Measurements from ENCODE around the gene SPRED3.
A peak's percentile ranks its signal among the peaks of the same experiment; 100 is the strongest.

Gene SPRED3

DNA sequence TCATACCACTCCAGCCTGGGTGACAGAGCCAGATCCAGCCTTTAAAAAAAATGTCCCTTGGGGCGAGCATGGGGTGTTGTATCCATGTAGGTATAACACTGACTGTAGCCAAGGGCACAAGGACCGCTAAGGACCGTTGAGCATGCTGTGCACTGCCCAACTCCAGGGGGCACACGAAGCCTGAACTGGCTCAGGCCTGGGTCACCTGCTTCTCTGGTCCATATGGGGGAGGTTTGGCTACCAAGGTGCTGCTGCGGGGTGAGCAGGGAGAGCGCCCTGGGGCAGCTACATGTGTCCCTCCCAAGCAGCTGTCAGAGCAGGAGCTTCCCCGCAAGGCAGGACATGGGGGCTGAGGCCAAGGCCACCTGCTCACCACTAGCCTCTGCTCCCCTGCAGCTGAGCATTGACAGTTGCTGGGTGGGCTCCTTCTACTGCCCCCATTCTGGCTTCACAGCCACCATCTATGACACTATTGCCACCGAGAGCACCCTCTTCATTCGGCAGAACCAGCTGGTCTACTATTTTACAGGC, 36.6 kb upstream of the SPRED3 start:
- TF ChIP-seq, protein P1, sequence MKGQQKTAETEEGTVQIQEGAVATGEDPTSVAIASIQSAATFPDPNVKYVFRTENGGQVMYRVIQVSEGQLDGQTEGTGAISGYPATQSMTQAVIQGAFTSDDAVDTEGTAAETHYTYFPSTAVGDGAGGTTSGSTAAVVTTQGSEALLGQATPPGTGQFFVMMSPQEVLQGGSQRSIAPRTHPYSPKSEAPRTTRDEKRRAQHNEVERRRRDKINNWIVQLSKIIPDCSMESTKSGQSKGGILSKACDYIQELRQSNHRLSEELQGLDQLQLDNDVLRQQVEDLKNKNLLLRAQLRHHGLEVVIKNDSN (IDR thresholded peaks at IDR 0.05) = no peak
- TF ChIP-seq EP300 (IDR thresholded peaks at IDR 0.05; ENCODE audit: borderline replicate concordance) (no peak), FOXM1 (IDR thresholded peaks at IDR 0.05; ENCODE audit: borderline replicate concordance, low read depth) (no peak), TCF12 (IDR thresholded peaks at IDR 0.05; ENCODE audit: low read depth) (no peak), YY1 (IDR thresholded peaks at IDR 0.05; ENCODE audit: low read depth) (no peak), CEBPB (IDR thresholded peaks at IDR 0.05) (no peak), ZBTB7A (IDR thresholded peaks at IDR 0.05; ENCODE audit: low read depth) (no peak), EGR1 (IDR thresholded peaks at IDR 0.05) (no peak), NFIC (IDR thresholded peaks at IDR 0.05) (no peak), CREB1 (IDR thresholded peaks at IDR 0.05; ENCODE audit: low read depth) (no peak), TEAD4 (IDR thresholded peaks at IDR 0.05) (no peak), TAF1 (IDR thresholded peaks at IDR 0.05; ENCODE audit: low read depth) (no peak), RAD21 (IDR thresholded peaks at IDR 0.05; ENCODE audit: low read depth) (no peak), REST (IDR thresholded peaks at IDR 0.05; ENCODE audit: low read depth) (no peak)
- TF ChIP-seq, protein P2, sequence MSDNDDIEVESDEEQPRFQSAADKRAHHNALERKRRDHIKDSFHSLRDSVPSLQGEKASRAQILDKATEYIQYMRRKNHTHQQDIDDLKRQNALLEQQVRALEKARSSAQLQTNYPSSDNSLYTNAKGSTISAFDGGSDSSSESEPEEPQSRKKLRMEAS (IDR thresholded peaks at IDR 0.05) = no peak

DNA sequence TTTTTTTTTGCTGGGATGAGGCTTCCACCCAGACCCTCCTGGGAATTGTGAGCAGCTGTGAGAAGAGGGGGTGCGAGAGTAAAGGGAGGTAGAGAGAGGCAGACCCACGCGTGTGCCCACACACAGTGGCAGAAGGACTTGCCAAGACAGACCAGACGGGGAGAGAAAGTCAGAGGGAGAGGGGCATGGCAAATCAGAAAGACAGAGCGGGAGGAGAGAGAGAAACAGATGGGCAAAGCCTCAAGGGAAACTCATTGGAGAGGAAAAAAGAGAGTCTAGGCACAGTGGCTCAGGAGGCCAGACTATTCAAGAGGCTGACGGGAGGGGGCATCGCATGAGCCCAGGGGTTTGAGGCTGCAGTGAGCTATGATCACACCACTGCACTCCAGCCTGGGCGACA, 35.9 kb upstream of the SPRED3 start:
- TF ChIP-seq TCF12 (IDR thresholded peaks at IDR 0.05; ENCODE audit: low read depth) = no peak
- TF ChIP-seq, protein P1 (IDR thresholded peaks at IDR 0.05) = no peak
- TF ChIP-seq, protein P2 (IDR thresholded peaks at IDR 0.05) = no peak
- TF ChIP-seq NFIC (IDR thresholded peaks at IDR 0.05) = no peak
- TF ChIP-seq ZBTB7A (IDR thresholded peaks at IDR 0.05; ENCODE audit: low read depth) = no peak
- TF ChIP-seq TAF1 (IDR thresholded peaks at IDR 0.05; ENCODE audit: low read depth) = no peak
- TF ChIP-seq CEBPB (IDR thresholded peaks at IDR 0.05) = no peak

- TF ChIP-seq, protein P1 (IDR thresholded peaks at IDR 0.05) = peak; percentile 21; the same call in 1 of the 2 replicates
- no peak for TF ChIP-seq CEBPB (IDR thresholded peaks at IDR 0.05)
- no peak for TF ChIP-seq NFIC (IDR thresholded peaks at IDR 0.05)
Observed at GRCh38 chr19:38355728-38356725, 32.5 kb upstream of the SPRED3 start.

- TF ChIP-seq TCF12 (IDR thresholded peaks at IDR 0.05; ENCODE audit: low read depth) = no peak
- TF ChIP-seq EGR1 (IDR thresholded peaks at IDR 0.05) = no peak
- TF ChIP-seq, protein P1 (IDR thresholded peaks at IDR 0.05) = no peak
- no peak for TF ChIP-seq EP300 (IDR thresholded peaks at IDR 0.05; ENCODE audit: borderline replicate concordance)
- TF ChIP-seq TEAD4 (IDR thresholded peaks at IDR 0.05) = no peak
- no peak for TF ChIP-seq RAD21 (IDR thresholded peaks at IDR 0.05; ENCODE audit: low read depth)
- no peak for TF ChIP-seq CREB1 (IDR thresholded peaks at IDR 0.05; ENCODE audit: low read depth)
- TF ChIP-seq CEBPB (IDR thresholded peaks at IDR 0.05) = no peak
- TF ChIP-seq REST (IDR thresholded peaks at IDR 0.05; ENCODE audit: low read depth) = no peak
- no peak for TF ChIP-seq NFIC (IDR thresholded peaks at IDR 0.05)
- no peak for TF ChIP-seq TAF1 (IDR thresholded peaks at IDR 0.05; ENCODE audit: low read depth)
- TF ChIP-seq YY1 (IDR thresholded peaks at IDR 0.05; ENCODE audit: low read depth) = no peak
Observed at GRCh38 chr19:38358071-38358470, 30.4 kb upstream of the SPRED3 start.

Data from Ishikawa (cell line).